MV-4-11 (cell line): ENCODE results near the gene BCL2L13.

Experiments
- DNase-seq: peaks from one replicate; lab custom pipeline; 2025; lab: John Stamatoyannopoulos, UW

BCL2L13 gene

GRCh38 chr22:17779286-17780115 is 140.9 kb downstream of the BCL2L13 start:
- DNase-seq, result no peak

GRCh38 chr22:17780116-17780740 is 141.7 kb downstream of the BCL2L13 start:
- DNase-seq, result no peak
